Neuron (in vitro differentiated cells): ENCODE data around the gene TYSND1.
"Not testable (repeated sequence)": the region's sequence is repeated elsewhere in the genome, so short reads cannot be mapped to it uniquely, and the experiment has no call there.

Experiments used
- H2AFZ ChIP-seq: one replicate; pipeline ENCODE4 v1.6.1; 2013; ENCODE audit warnings: low read depth, mild to moderate bottlenecking, inconsistent platforms, low read length, moderate library complexity
- H3K27me3 ChIP-seq: one replicate; pipeline ENCODE4 v1.6.1; 2013; ENCODE audit warnings: low read length; ENCODE audit not compliant: insufficient read depth
- H3K36me3 ChIP-seq: one replicate; pipeline ENCODE4 v1.6.1; 2013; ENCODE audit warnings: low read length; ENCODE audit not compliant: insufficient read depth
- H3K4me1 ChIP-seq: one replicate; pipeline ENCODE4 v1.6.1; 2013; ENCODE audit warnings: low read length; ENCODE audit not compliant: insufficient read depth
- H3K4me3 ChIP-seq: 2 replicates; pipeline ENCODE4 v1.5.1; 2013; ENCODE audit warnings: mild to moderate bottlenecking, low read length, moderate library complexity
- H3K9me3 ChIP-seq: one replicate; pipeline ENCODE4 v1.6.1; 2013; ENCODE audit warnings: low read length

Gene TYSND1

GRCh38 chr10:70146489-70147258 is at the start of gene TYSND1:
Gene TYSND1 (minus strand): TSS chr10:70146700. CDS start chr10:70146586, 114 bp downstream.
- peak within 1 kb of the TSS; percentile 61 for H2AFZ ChIP-seq
- H3K36me3 ChIP-seq, result peaks cover 24% of the 10 kb centered on the region
- no peaks in the 10 kb centered on the region for H3K9me3 ChIP-seq
- H3K4me1 ChIP-seq, result peaks cover 9% of the 10 kb centered on the region
- H3K4me3 ChIP-seq, result peak within 1 kb of the TSS; percentile 69
- H3K27me3 ChIP-seq, result no peaks in the 10 kb centered on the region

- no peaks in the 10 kb centered on the region for H3K27me3 ChIP-seq
- H3K36me3 ChIP-seq, result peaks cover 6% of the 10 kb centered on the region
- no peak overlapping the region for H2AFZ ChIP-seq
- no peaks in the 10 kb centered on the region for H3K9me3 ChIP-seq
- H3K4me1 ChIP-seq, result no peaks in the 10 kb centered on the region
- H3K4me3 ChIP-seq, result no peak overlapping the region
Observed at GRCh38 chr10:70193391-70193844, 46.9 kb upstream of the TYSND1 start.

GRCh38 chr10:70192326-70192968 is 45.9 kb upstream of the TYSND1 start:
- Histone ChIP-seq H3K36me3 (peaks cover 3% of the 10 kb centered on the region), H3K9me3 (no peaks in the 10 kb centered on the region), H3K27me3 (no peaks in the 10 kb centered on the region), H2AFZ (no peak overlapping the region), H3K4me3 (no peak overlapping the region), H3K4me1 (no peaks in the 10 kb centered on the region)

- no peaks in the 10 kb centered on the region for H3K4me1 ChIP-seq
- no peaks in the 10 kb centered on the region for H3K36me3 ChIP-seq
Observed at GRCh38 chr10:70191972-70192305, 45.4 kb upstream of the TYSND1 start.

GRCh38 chr10:70191161-70191971 is 44.9 kb upstream of the TYSND1 start:
- Histone ChIP-seq H3K4me1 (no peaks in the 10 kb centered on the region), H3K27me3 (no peaks in the 10 kb centered on the region), H3K9me3 (no peaks in the 10 kb centered on the region), H2AFZ (no peak overlapping the region), H3K4me3 (no peak overlapping the region), H3K36me3 (no peaks in the 10 kb centered on the region)

More at GRCh38 chr10:70191972-70192305, 45.4 kb upstream of the TYSND1 start:
- Histone ChIP-seq H3K4me3 (no peak overlapping the region), H3K9me3 (no peaks in the 10 kb centered on the region), H2AFZ (no peak overlapping the region), H3K27me3 (no peaks in the 10 kb centered on the region)

- H2AFZ ChIP-seq, result no peak overlapping the region
- H3K4me3 ChIP-seq, result no peak overlapping the region
- no peaks in the 10 kb centered on the region for H3K4me1 ChIP-seq
Observed at GRCh38 chr10:70190581-70190980, 44.1 kb upstream of the TYSND1 start.

GRCh38 chr10:70190102-70190501 is 43.6 kb upstream of the TYSND1 start:
- H3K36me3 ChIP-seq, result no peaks in the 10 kb centered on the region
- H3K27me3 ChIP-seq, result no peaks in the 10 kb centered on the region
- no peaks in the 10 kb centered on the region for H3K9me3 ChIP-seq
- no peaks in the 10 kb centered on the region for H3K4me1 ChIP-seq
- H3K4me3 ChIP-seq, result no peak overlapping the region
- H2AFZ ChIP-seq, result no peak overlapping the region

More at GRCh38 chr10:70190581-70190980, 44.1 kb upstream of the TYSND1 start:
- Histone ChIP-seq H3K27me3 (no peaks in the 10 kb centered on the region), H3K36me3 (no peaks in the 10 kb centered on the region), H3K9me3 (no peaks in the 10 kb centered on the region)

- H3K27me3 ChIP-seq, result no peaks in the 10 kb centered on the region
- H3K4me1 ChIP-seq, result no peaks in the 10 kb centered on the region
- H2AFZ ChIP-seq, result no peak overlapping the region
- no peak overlapping the region for H3K4me3 ChIP-seq
- H3K9me3 ChIP-seq, result no peaks in the 10 kb centered on the region
- H3K36me3 ChIP-seq, result no peaks in the 10 kb centered on the region
Observed at GRCh38 chr10:70188768-70189167, 42.3 kb upstream of the TYSND1 start.

GRCh38 chr10:70186571-70186970 is 40.1 kb upstream of the TYSND1 start:
- Histone ChIP-seq H2AFZ (no peak overlapping the region), H3K4me1 (no peaks in the 10 kb centered on the region), H3K9me3 (no peaks in the 10 kb centered on the region), H3K27me3 (no peaks in the 10 kb centered on the region), H3K36me3 (no peaks in the 10 kb centered on the region), H3K4me3 (no peak overlapping the region)

- Histone ChIP-seq H2AFZ (no peak overlapping the region), H3K9me3 (no peaks in the 10 kb centered on the region), H3K27me3 (no peaks in the 10 kb centered on the region), H3K36me3 (no peaks in the 10 kb centered on the region), H3K4me3 (no peak overlapping the region), H3K4me1 (no peaks in the 10 kb centered on the region)
Observed at GRCh38 chr10:70186090-70186489, 39.6 kb upstream of the TYSND1 start.

- H3K27me3 ChIP-seq, result no peaks in the 10 kb centered on the region
- no peaks in the 10 kb centered on the region for H3K36me3 ChIP-seq
- no peaks in the 10 kb centered on the region for H3K4me1 ChIP-seq
- H2AFZ ChIP-seq, result no peak overlapping the region
- H3K9me3 ChIP-seq, result peaks cover 3% of the 10 kb centered on the region
- H3K4me3 ChIP-seq, result no peak overlapping the region
Observed at GRCh38 chr10:70183304-70183703, 36.8 kb upstream of the TYSND1 start.

- not testable (repeated sequence) for H3K9me3 ChIP-seq, H3K36me3 ChIP-seq, H2AFZ ChIP-seq, H3K4me3 ChIP-seq, H3K27me3 ChIP-seq, H3K4me1 ChIP-seq
Observed at GRCh38 chr10:70179209-70179608, 32.7 kb upstream of the TYSND1 start.

GRCh38 chr10:70178139-70178725 is 31.7 kb upstream of the TYSND1 start:
- Histone ChIP-seq H3K27me3 (no peaks in the 10 kb centered on the region), H3K4me1 (no peaks in the 10 kb centered on the region), H3K4me3 (no peak overlapping the region), H2AFZ (no peak overlapping the region), H3K9me3 (peaks cover 3% of the 10 kb centered on the region), H3K36me3 (no peaks in the 10 kb centered on the region)
